K562 (cell line): ENCODE results near the gene ACBD4. TPM values are rescaled to one million over a fixed set of nuclear protein-coding genes. Genes with fewer than 3 reads are reported as not detected.

Experiments used
- BRD4 ChIP-seq: fragments of 200-600 bp; sonication (generic); IDR thresholded peaks from 2 replicates; pipeline ENCODE4 v1.6.1; 2017; ENCODE audit warnings: inconsistent platforms
- CUX1 ChIP-seq: fragments of 200-800 bp; sonication (Bioruptor generic); IDR thresholded peaks from 2 replicates; pipeline ENCODE4 v1.6.1; 2016; ENCODE audit warnings: missing genetic modification characterization, missing compliant biosample characterization
- DMBX1 ChIP-seq: fragments of 250-450 bp; sonication (Bioruptor Pico); IDR thresholded peaks from 2 replicates; pipeline ENCODE4 v1.8.0; 2022; ENCODE audit warnings: inconsistent platforms, mild to moderate bottlenecking, moderate library complexity, borderline replicate concordance
- MYC ChIP-seq, 2 experiments: fragments of 250-450 bp in 1 of 2; sonication (Bioruptor Pico) in 1 of 2; IDR thresholded peaks; 2 replicates each; pipeline versions ENCODE4 v1.5.1 to v1.6.1; 2012 to 2021; ENCODE audit warnings: low read depth in 2 of 2, borderline replicate concordance in 1 of 2, improper control_type of control experiment in 1 of 2, low read length in 1 of 2, mild to moderate bottlenecking in 1 of 2, moderate library complexity in 1 of 2
- NCOR1 ChIP-seq: fragments of 450-650 bp; IDR thresholded peaks from 2 replicates; pipeline ENCODE4 v1.6.1; 2016; ENCODE audit warnings: mild to moderate bottlenecking, moderate library complexity
- POLR2AphosphoS5 ChIP-seq: IDR thresholded peaks from 2 replicates; pipeline ENCODE4 v1.6.1; 2011; ENCODE audit warnings: mild to moderate bottlenecking, low read depth, low read length, moderate library complexity; ENCODE audit not compliant: control insufficient read depth, insufficient read depth
- POLR2G ChIP-seq: fragments of 200-400 bp; formaldehyde crosslinking; IDR thresholded peaks from 2 replicates; pipeline ENCODE4 v1.6.1; 2017; ENCODE audit warnings: low read depth, mild to moderate bottlenecking, antibody characterized with exemption, low read length, moderate library complexity
- RBFOX2 ChIP-seq: fragments of 200-400 bp; formaldehyde crosslinking; IDR thresholded peaks from 2 replicates; pipeline ENCODE4 v1.6.1; 2017; ENCODE audit warnings: low read depth, mild to moderate bottlenecking, low read length, moderate library complexity
- TGIF2 ChIP-seq: sonication (generic); formaldehyde crosslinking; IDR thresholded peaks from 2 replicates; pipeline ENCODE4 v1.8.1; 2022; ENCODE audit warnings: mild to moderate bottlenecking, missing genetic modification reagents, moderate library complexity
- ZBTB9 ChIP-seq: fragments of 450-650 bp; formaldehyde crosslinking; IDR thresholded peaks from 2 replicates; pipeline ENCODE4 v1.4.0; 2020; ENCODE audit warnings: mild to moderate bottlenecking, moderate library complexity
- ZMIZ1 ChIP-seq, 2 experiments: fragments of 150-350 bp in 1 of 2; IDR thresholded peaks; 2 replicates each; pipeline ENCODE4 v1.6.1; 2012 to 2016; ENCODE audit warnings: low read depth in 2 of 2, low read length in 2 of 2, mild to moderate bottlenecking in 1 of 2, moderate library complexity in 1 of 2
- ZNF146 ChIP-seq: IDR thresholded peaks from one replicate; pipeline ENCODE4 v1.6.1; 2018; ENCODE audit warnings: missing compliant biosample characterization; ENCODE audit not compliant: unreplicated experiment
- ZNF639 ChIP-seq, 2 experiments: fragments of 200-800 bp in 1 of 2; sonication (Bioruptor generic) in 1 of 2; sonication (generic) in 1 of 2; formaldehyde crosslinking in 1 of 2; IDR thresholded peaks in 1 of 2; conservative IDR thresholded peaks in 1 of 2; 2 replicates each; pipeline versions ENCODE4 v1.5.0 to v1.6.1; 2016 to 2020; ENCODE audit warnings: missing compliant biosample characterization in 1 of 2, missing genetic modification characterization in 1 of 2, missing genetic modification reagents in 1 of 2
- polyA plus RNA-seq, 8 experiments: library from polyadenylated mRNA; depleted of rRNA in 4 of 8; stranded (reverse) in 5 of 8; unstranded in 3 of 8; fragments of >200 nt; fragmentation: Nextera tagmentation in 2 of 8; fragmentation: Illumina TruSeq in 1 of 8; extraction: Ambion mirVana in 2 of 8; extraction: Trizol in 1 of 8; gene quantifications; 2 replicates each; pipeline versions ENCODE4 v1.2.1 to v1.2.3, GENCODE V29; 2011 to 2014; ENCODE audit warnings: inconsistent platforms in 1 of 8, missing spikeins in 1 of 8
- total RNA-seq, 7 experiments: library from RNA; depleted of rRNA in 6 of 7; stranded (reverse); fragments of >200 nt in 6 of 7; fragmentation: Illumina TruSeq in 2 of 7; extraction: Trizol in 2 of 7; gene quantifications; 2 replicates each; pipeline versions ENCODE4 v1.2.1 to v1.2.3, GENCODE V29; 2011 to 2021; ENCODE audit warnings: low replicate concordance in 1 of 7

Gene ACBD4
- total and polyA plus RNA-seq, 9 of the 15 experiments (the other 6 are each of a cell fraction or from before 2014, with no cell fraction given), result 0.14 to 6.9 (median 4.6) TPM

GRCh38 chr17:45135192-45135977 is at the start of gene ACBD4 (continued):
- peak in 1 of 2 experiments; percentile 52; a peak in 1 of 4 replicates for TF ChIP-seq ZMIZ1 (IDR thresholded peaks at IDR 0.05; ENCODE audit: low read depth in 2 of 2, low read length in 2 of 2)
- peak; percentile 71 for TF ChIP-seq POLR2G
- TF ChIP-seq ZNF146 (CRISPR knock-in tag), result no peak
- TF ChIP-seq DMBX1, result 0 out of 2 replicates have a peak, but pooled peaks have one; percentile 41
- TF ChIP-seq ZBTB9 (CRISPR knock-in tag), result peak; percentile 33; the same call in 1 of the 2 replicates
- TF ChIP-seq RBFOX2, result peak; percentile 71
- TF ChIP-seq CUX1 (CRISPR knock-in tag), result peak; percentile 94; the same call in 1 of the 2 replicates
- peak; percentile 53 for TF ChIP-seq POLR2AphosphoS5
- TF ChIP-seq TGIF2, result no peak
- peak; percentile 52 for TF ChIP-seq MYC (IDR thresholded peaks at IDR 0.05; ENCODE audit: low read depth, low read length)
- no peak for TF ChIP-seq MYC (CRISPR knock-in tag; IDR thresholded peaks at IDR 0.05; ENCODE audit: borderline replicate concordance, low read depth)
- TF ChIP-seq ZNF639 (CRISPR knock-in tag; conservative IDR thresholded peaks at IDR 0.05 in 1 of 2, IDR thresholded peaks at IDR 0.05 in 1 of 2), result peak in 1 of 2 experiments; percentile 15; a peak in 1 of 4 replicates
- peak; percentile 35 for TF ChIP-seq NCOR1
- no peak for TF ChIP-seq BRD4
